AG04449 (cell line): ENCODE measurements around the gene CLTRN.

Experiments used
- CTCF ChIA-PET: fragments of 350-600 bp; formaldehyde crosslinking; extraction: SDS; loops from one replicate; lab custom pipeline; 2021; ENCODE audit warnings: antibody characterized with exemption; lab: Yijun Ruan, JAX
- POLR2A ChIA-PET: fragments of 400-600, 350-600 bp; formaldehyde crosslinking; extraction: SDS; loops from one replicate; lab custom pipeline; 2020; ENCODE audit warnings: antibody characterized with exemption, inconsistent platforms; lab: Yijun Ruan, JAX
- DNase-seq: peaks from one replicate; pipeline ENCODE4 v3.0.0-alpha.2; 2010; ENCODE audit warnings: low read depth, low spot score
- H3K4me3 ChIP-seq: 2 replicates; pipeline ENCODE4 v1.5.1; 2011; ENCODE audit warnings: low read depth, mild to moderate bottlenecking, control low read depth, low read length
- CTCF ChIP-seq: IDR thresholded peaks from one replicate; pipeline ENCODE4 v1.5.1; 2011; ENCODE audit warnings: mild to moderate bottlenecking, moderate library complexity, low read length, control low read depth, inconsistent platforms; ENCODE audit not compliant: insufficient read depth; ENCODE audit errors: missing control alignments

Gene CLTRN

GRCh38 chrX:15643786-15644559 is 20.6 kb downstream of the CLTRN start:
- CTCF ChIA-PET, result interaction anchor here (1.3 kb wide), 1 partner anchor 17 kb away, joined by 3 read pairs; no protein-coding TSS in a partner anchor
- POLR2A ChIA-PET, result no interaction called here
- TF ChIP-seq CTCF, result no peak
- no peak for DNase-seq
- H3K4me3 ChIP-seq, result no peak overlapping the region

GRCh38 chrX:15631637-15632036 is 33.0 kb downstream of the CLTRN start:
- no peak for TF ChIP-seq CTCF
- no peak overlapping the region for H3K4me3 ChIP-seq
- ChIA-PET POLR2A (no interaction called here), CTCF (no interaction called here)
- no peak for DNase-seq

GRCh38 chrX:15623054-15623453 is 41.6 kb downstream of the CLTRN start:
- no peak for DNase-seq
- TF ChIP-seq CTCF, result no peak
- no peak overlapping the region for H3K4me3 ChIP-seq
- POLR2A ChIA-PET, result no interaction called here
- CTCF ChIA-PET, result no interaction called here

- no peak for TF ChIP-seq CTCF
- H3K4me3 ChIP-seq, result no peak overlapping the region
- no peak for DNase-seq
- ChIA-PET POLR2A (no interaction called here), CTCF (no interaction called here)
These were observed 45.4 kb downstream of the CLTRN start for GRCh38 chrX:15619053-15619755.

- no peak for TF ChIP-seq CTCF
- H3K4me3 ChIP-seq, result no peak overlapping the region
- POLR2A ChIA-PET, result no interaction called here
- DNase-seq, result no peak
- CTCF ChIA-PET, result no interaction called here
These were observed 47.5 kb downstream of the CLTRN start for GRCh38 chrX:15617111-15617510.

GRCh38 chrX:15616531-15616930 is 48.1 kb downstream of the CLTRN start:
- ChIA-PET CTCF (no interaction called here), POLR2A (no interaction called here)
- no peak for TF ChIP-seq CTCF

More at GRCh38 chrX:15616531-15616930, 48.1 kb downstream of the CLTRN start:
- H3K4me3 ChIP-seq, result no peak overlapping the region
- DNase-seq, result no peak
